HepG2 (cell line): ENCODE data around the gene S100A5. TPM values are rescaled to one million over a fixed set of nuclear protein-coding genes. Genes with fewer than 3 reads are reported as not detected.
A peak's percentile ranks its signal among the peaks of the same experiment; 100 is the strongest.

Experiments used
- CENPX ChIP-seq: sonication (generic); formaldehyde crosslinking; IDR thresholded peaks from 2 replicates; pipeline ENCODE4 v1.9.0; 2021; ENCODE audit warnings: mild to moderate bottlenecking, missing genetic modification reagents, moderate library complexity
- GZF1 ChIP-seq: sonication (generic); formaldehyde crosslinking; IDR thresholded peaks from 2 replicates; pipeline ENCODE4 v1.5.1; 2020; ENCODE audit warnings: mild to moderate bottlenecking, missing genetic modification reagents
- HMG20B ChIP-seq: conservative IDR thresholded peaks from 2 replicates; pipeline ENCODE4 v1.6.1; 2016; ENCODE audit warnings: missing genetic modification reagents, missing compliant biosample characterization
- HNRNPL ChIP-seq: fragments of 200-400 bp; formaldehyde crosslinking; IDR thresholded peaks from 2 replicates; pipeline ENCODE4 v1.6.1; 2017; ENCODE audit warnings: mild to moderate bottlenecking, low read depth, low read length
- MXD4 ChIP-seq: IDR thresholded peaks from 2 replicates; pipeline ENCODE4 v1.6.1; 2016; ENCODE audit warnings: mild to moderate bottlenecking, missing biosample characterization, missing genetic modification reagents
- MXI1 ChIP-seq: IDR thresholded peaks from 3 replicates; pipeline ENCODE4 v1.6.1; 2012; ENCODE audit warnings: low read depth, low read length, inconsistent platforms, borderline replicate concordance
- NCOA2 ChIP-seq: sonication (generic); formaldehyde crosslinking; IDR thresholded peaks from 2 replicates; pipeline ENCODE4 v1.8.0; 2022; ENCODE audit warnings: inconsistent platforms
- PCBP1 ChIP-seq: fragments of 200-400 bp; formaldehyde crosslinking; IDR thresholded peaks from 2 replicates; pipeline ENCODE4 v1.6.1; 2017; ENCODE audit warnings: mild to moderate bottlenecking, low read depth, low read length, borderline replicate concordance
- RBM39 ChIP-seq: fragments of 200-400 bp; formaldehyde crosslinking; IDR thresholded peaks from one replicate; pipeline ENCODE4 v1.6.1; 2018; ENCODE audit warnings: antibody characterized with exemption, mild to moderate bottlenecking, low read depth, low read length; ENCODE audit not compliant: poor library complexity, severe bottlenecking
- SRY ChIP-seq: sonication (generic); formaldehyde crosslinking; IDR thresholded peaks from 2 replicates; pipeline ENCODE4 v1.8.0; 2022; ENCODE audit warnings: mild to moderate bottlenecking, missing genetic modification reagents
- TAF1 ChIP-seq: sonication (generic); formaldehyde crosslinking; IDR thresholded peaks from 2 replicates; pipeline ENCODE4 v1.4.0; 2020; ENCODE audit warnings: missing genetic modification reagents
- THYN1 ChIP-seq: sonication (generic); formaldehyde crosslinking; IDR thresholded peaks from 2 replicates; pipeline ENCODE4 v1.8.1; 2023; ENCODE audit warnings: low read depth, mild to moderate bottlenecking, moderate library complexity, missing genetic modification reagents, borderline replicate concordance
- ZFX ChIP-seq: sonication (generic); formaldehyde crosslinking; IDR thresholded peaks from 2 replicates; pipeline ENCODE4 v1.4.0; 2020; ENCODE audit warnings: mild to moderate bottlenecking, low read depth, missing genetic modification reagents, moderate library complexity
- ZNF136 ChIP-seq: sonication (generic); formaldehyde crosslinking; IDR thresholded peaks from 2 replicates; pipeline ENCODE4 v1.8.1; 2022; ENCODE audit warnings: low read depth, mild to moderate bottlenecking, moderate library complexity, missing genetic modification reagents
- ZNF652 ChIP-seq: IDR thresholded peaks from 2 replicates; pipeline ENCODE4 v1.6.1; 2016; ENCODE audit warnings: low read depth, borderline replicate concordance
- ZNF720 ChIP-seq: sonication (generic); formaldehyde crosslinking; IDR thresholded peaks from 2 replicates; pipeline ENCODE4 v1.4.0; 2020; ENCODE audit warnings: missing genetic modification reagents
- ZNF770 ChIP-seq: sonication (generic); formaldehyde crosslinking; IDR thresholded peaks from 2 replicates; pipeline ENCODE4 v1.5.0; 2020; ENCODE audit warnings: mild to moderate bottlenecking, missing genetic modification reagents
- ZNF816 ChIP-seq: sonication (generic); formaldehyde crosslinking; IDR thresholded peaks from 2 replicates; pipeline ENCODE4 v1.8.0; 2022; ENCODE audit warnings: missing genetic modification reagents, mild to moderate bottlenecking, borderline replicate concordance
- polyA plus RNA-seq, 8 experiments: library from polyadenylated mRNA; depleted of rRNA in 3 of 8; stranded (reverse) in 7 of 8; unstranded in 1 of 8; fragments of >200 nt; fragmentation: Illumina TruSeq in 4 of 8; extraction: Trizol in 4 of 8; gene quantifications; 2 replicates each; pipeline versions ENCODE4 v1.2.1 to v1.2.3, GENCODE V29; 2011 to 2016; ENCODE audit warnings: low read depth in 4 of 8, missing spikeins in 1 of 8, mixed read lengths in 1 of 8; ENCODE audit not compliant: insufficient read depth in 1 of 8
- total RNA-seq, 5 experiments: library from RNA; depleted of rRNA; stranded (reverse); fragments of >200 nt; fragmentation: Illumina TruSeq; extraction: Trizol; gene quantifications; 2 replicates each; pipeline ENCODE4 v1.2.3, GENCODE V29; 2016; ENCODE audit warnings: low read depth in 1 of 5
- TF ChIP-seq, protein P1 (sequence below): IDR thresholded peaks from 2 replicates; pipeline ENCODE4 v1.6.1; 2016; ENCODE audit warnings: low read depth, missing genetic modification reagents, missing compliant biosample characterization
- TF ChIP-seq, protein P2 (sequence below): sonication (generic); formaldehyde crosslinking; IDR thresholded peaks from 2 replicates; pipeline ENCODE4 v1.8.0; 2022; ENCODE audit warnings: missing genetic modification reagents, low read depth, mild to moderate bottlenecking, borderline replicate concordance

S100A5 gene
- total and polyA plus RNA-seq, 2 of the 13 experiments (the other 11 are each of a cell fraction or from before 2014, with no cell fraction given), result not detected

GRCh38 chr1:153532769-153533599 is 7.8 kb downstream of the S100A5 start (continued):
- TF ChIP-seq, protein P1, sequence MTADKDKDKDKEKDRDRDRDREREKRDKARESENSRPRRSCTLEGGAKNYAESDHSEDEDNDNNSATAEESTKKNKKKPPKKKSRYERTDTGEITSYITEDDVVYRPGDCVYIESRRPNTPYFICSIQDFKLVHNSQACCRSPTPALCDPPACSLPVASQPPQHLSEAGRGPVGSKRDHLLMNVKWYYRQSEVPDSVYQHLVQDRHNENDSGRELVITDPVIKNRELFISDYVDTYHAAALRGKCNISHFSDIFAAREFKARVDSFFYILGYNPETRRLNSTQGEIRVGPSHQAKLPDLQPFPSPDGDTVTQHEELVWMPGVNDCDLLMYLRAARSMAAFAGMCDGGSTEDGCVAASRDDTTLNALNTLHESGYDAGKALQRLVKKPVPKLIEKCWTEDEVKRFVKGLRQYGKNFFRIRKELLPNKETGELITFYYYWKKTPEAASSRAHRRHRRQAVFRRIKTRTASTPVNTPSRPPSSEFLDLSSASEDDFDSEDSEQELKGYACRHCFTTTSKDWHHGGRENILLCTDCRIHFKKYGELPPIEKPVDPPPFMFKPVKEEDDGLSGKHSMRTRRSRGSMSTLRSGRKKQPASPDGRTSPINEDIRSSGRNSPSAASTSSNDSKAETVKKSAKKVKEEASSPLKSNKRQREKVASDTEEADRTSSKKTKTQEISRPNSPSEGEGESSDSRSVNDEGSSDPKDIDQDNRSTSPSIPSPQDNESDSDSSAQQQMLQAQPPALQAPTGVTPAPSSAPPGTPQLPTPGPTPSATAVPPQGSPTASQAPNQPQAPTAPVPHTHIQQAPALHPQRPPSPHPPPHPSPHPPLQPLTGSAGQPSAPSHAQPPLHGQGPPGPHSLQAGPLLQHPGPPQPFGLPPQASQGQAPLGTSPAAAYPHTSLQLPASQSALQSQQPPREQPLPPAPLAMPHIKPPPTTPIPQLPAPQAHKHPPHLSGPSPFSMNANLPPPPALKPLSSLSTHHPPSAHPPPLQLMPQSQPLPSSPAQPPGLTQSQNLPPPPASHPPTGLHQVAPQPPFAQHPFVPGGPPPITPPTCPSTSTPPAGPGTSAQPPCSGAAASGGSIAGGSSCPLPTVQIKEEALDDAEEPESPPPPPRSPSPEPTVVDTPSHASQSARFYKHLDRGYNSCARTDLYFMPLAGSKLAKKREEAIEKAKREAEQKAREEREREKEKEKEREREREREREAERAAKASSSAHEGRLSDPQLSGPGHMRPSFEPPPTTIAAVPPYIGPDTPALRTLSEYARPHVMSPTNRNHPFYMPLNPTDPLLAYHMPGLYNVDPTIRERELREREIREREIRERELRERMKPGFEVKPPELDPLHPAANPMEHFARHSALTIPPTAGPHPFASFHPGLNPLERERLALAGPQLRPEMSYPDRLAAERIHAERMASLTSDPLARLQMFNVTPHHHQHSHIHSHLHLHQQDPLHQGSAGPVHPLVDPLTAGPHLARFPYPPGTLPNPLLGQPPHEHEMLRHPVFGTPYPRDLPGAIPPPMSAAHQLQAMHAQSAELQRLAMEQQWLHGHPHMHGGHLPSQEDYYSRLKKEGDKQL (CRISPR knock-in tag), result no peak
- no peak for TF ChIP-seq GZF1
- TF ChIP-seq THYN1 (CRISPR knock-in tag), result no peak
- TF ChIP-seq ZFX (CRISPR knock-in tag), result peak; percentile 47; the same call in 1 of the 2 replicates
- TF ChIP-seq HNRNPL, result 0 out of 2 replicates have a peak, but pooled peaks have one; percentile 64
- TF ChIP-seq ZNF652 (CRISPR knock-in tag), result no peak
- TF ChIP-seq MXD4 (CRISPR knock-in tag), result no peak; the same call in 1 of the 2 replicates
- no peak for TF ChIP-seq CENPX
- peak; percentile 57 for TF ChIP-seq RBM39
- TF ChIP-seq ZNF720 (CRISPR knock-in tag), result no peak
- TF ChIP-seq ZNF770 (CRISPR knock-in tag), result peak; percentile 54; the same call in 1 of the 2 replicates
- no peak for TF ChIP-seq MXI1
- TF ChIP-seq, protein P2, sequence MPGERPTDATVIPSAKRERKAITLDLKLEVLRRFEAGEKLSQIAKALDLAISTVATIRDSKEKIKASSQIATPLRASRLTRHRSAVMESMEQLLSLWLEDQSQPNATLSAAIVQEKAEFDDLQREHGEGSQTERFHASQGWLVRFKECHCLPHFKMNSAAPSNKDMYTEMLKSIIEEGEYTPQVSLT, result no peak
- no peak for TF ChIP-seq SRY (CRISPR knock-in tag)
- TF ChIP-seq TAF1, result no peak
- TF ChIP-seq ZNF816 (CRISPR knock-in tag), result no peak
- TF ChIP-seq HMG20B (CRISPR knock-in tag), result no peak
- TF ChIP-seq PCBP1, result peak; percentile 83; the same call in 1 of the 2 replicates
- TF ChIP-seq NCOA2 (CRISPR knock-in tag), result peak; percentile 14; the same call in 1 of the 2 replicates
- TF ChIP-seq ZNF136, result no peak
